Measurements from ENCODE around the gene PLCH2.
"Not testable (repeated sequence)": the region's sequence is repeated elsewhere in the genome, so short reads cannot be mapped to it uniquely, and the experiment has no call there.

GRCh38 chr1:2553076-2553475 lies 77.0 kb downstream of the PLCH2 start:
- not testable (repeated sequence) for TF ChIP-seq CTCF, POLR2A (IDR thresholded peaks at IDR 0.05)
